ENCODE results near the gene CACHD1.

- TF ChIP-seq CTCF (IDR thresholded peaks at IDR 0.05) (no peak), POLR2A (IDR thresholded peaks at IDR 0.05) (no peak)
These were observed 264.3 kb downstream of the CACHD1 start for GRCh38 chr1:64734287-64734652.
